Motor neuron (in vitro differentiated cells): ENCODE results near the gene SORCS1. TPM values are rescaled to one million over a fixed set of nuclear protein-coding genes. Genes with fewer than 3 reads are reported as not detected.

Experiments used
- ATAC-seq, 8 experiments: fragments of 200-7000 bp; cut with Tn5 transposase; replicated peaks in 6 of 8; 2 replicates each; pipeline ENCODE4 v1.8.0; 2021; ENCODE audit warnings: mild to moderate bottlenecking in 8 of 8, moderate library complexity in 8 of 8
- H3K27ac ChIP-seq, 2 donors: fragments of 250-450 bp; sonication (Bioruptor Pico); 2 replicates each; pipeline ENCODE4 v1.9.0; 2021; ENCODE audit warnings: antibody characterized with exemption in 2 of 2, mild to moderate bottlenecking in 2 of 2, moderate library complexity in 1 of 2
- H3K4me1 ChIP-seq, 2 donors: fragments of 250-450 bp; sonication (Bioruptor Pico); replicated peaks in 1 of 2; 2 replicates each; pipeline ENCODE4 v1.6.1; 2021; ENCODE audit warnings: antibody characterized with exemption in 2 of 2, mild to moderate bottlenecking in 2 of 2, moderate library complexity in 1 of 2
- H3K4me3 ChIP-seq, 5 donors: fragments of 250-450 bp; sonication (Bioruptor Pico); 2 replicates each; pipeline ENCODE4 v1.9.0; 2021; ENCODE audit warnings: antibody characterized with exemption in 5 of 5, mild to moderate bottlenecking in 5 of 5, moderate library complexity in 4 of 5
- WGBS, 10 experiments: fragments of 450-650 bp; shearing (Covaris generic); methylation state at CpG; one replicate each; pipeline ENCODE4 v1.0.0; 2022; 5-methylcytosine and 5-hydroxymethylcytosine counted together
- in situ Hi-C, 9 experiments: fragments of 400-800 bp; cut with MboI; loops; one replicate each; pipeline ENCODE4 v1.15.0; 2021; ENCODE audit warnings: low sequenced_read_pairs in 9 of 9, low pct_unique_long_range_greater_than_20kb in 2 of 9; ENCODE audit not compliant: unreplicated experiment in 9 of 9
- total RNA-seq, 8 experiments: library from RNA; unstranded; fragments of 300-600 nt; gene quantifications; 2 replicates each; pipeline versions ENCODE4 v1.2.3 to v1.2.4, GENCODE V29; 2022

SORCS1 gene
- total RNA-seq, 8 experiments from 2014 or later: 0.27 to 17.0 (median 11.0) TPM

- ATAC-seq: peak in 1 of 8 experiments; percentile 24
- whole genome bisulfite sequencing, 10 experiments: 13 to 100% (median 75%) methylated on average over 1 to 3 of the region's 3 CpGs; no CpG with 5 or more reads in 2 of the 10 experiments
- H3K27ac ChIP-seq: no peak overlapping the region
Observed at GRCh38 chr10:107059872-107060271, 104.6 kb downstream of the SORCS1 start.

GRCh38 chr10:107059068-107059804, 105.3 kb downstream of the SORCS1 start:
- WGBS, 10 experiments: 7 to 53% (median 40%) methylated on average over 1 to 4 of the region's 4 CpGs; no CpG with 5 or more reads in 2 of the 10 experiments
- no peak overlapping the region for H3K27ac ChIP-seq
- in situ Hi-C loops: no loop called here
- peaks cover 17 to 59% of the 10 kb centered on the region in 2 donors for H3K4me1 ChIP-seq
- peak in 5 of 8 experiments; percentile 51 to 78 (median 61) for ATAC-seq
- H3K4me3 ChIP-seq: no peak overlapping the region

More at GRCh38 chr10:107059872-107060271, 104.6 kb downstream of the SORCS1 start:
- H3K4me3 ChIP-seq: no peak overlapping the region
- H3K4me1 ChIP-seq: peaks cover 14 to 57% of the 10 kb centered on the region in 2 donors
- in situ Hi-C loops: no loop called here

GRCh38 chr10:107058331-107058730, 106.2 kb downstream of the SORCS1 start:
- H3K4me1 ChIP-seq: peaks cover 18 to 56% of the 10 kb centered on the region in 2 donors
- H3K4me3 ChIP-seq: no peak overlapping the region
- no peak for ATAC-seq
- no peak overlapping the region for H3K27ac ChIP-seq
- WGBS, 10 experiments: 0 to 100% (median 86%) methylated on average over 1 to 2 of the region's 2 CpGs; no CpG with 5 or more reads in 4 of the 10 experiments
- in situ Hi-C loops: no loop called here

- no peak for ATAC-seq
- Histone ChIP-seq H3K27ac (no peak overlapping the region), H3K4me1 (peaks cover 13 to 42% of the 10 kb centered on the region in 2 donors), H3K4me3 (no peak overlapping the region)
- in situ Hi-C loops: no loop called here
- WGBS, 10 experiments: 25 to 100% (median 100%) methylated on average over 1 to 2 of the region's 2 CpGs; no CpG with 5 or more reads in 5 of the 10 experiments
Observed at GRCh38 chr10:107056182-107056581, 108.3 kb downstream of the SORCS1 start.

- H3K4me3 ChIP-seq: no peak overlapping the region
- in situ Hi-C loops: no loop called here
- ATAC-seq: peak in 1 of 8 experiments; percentile 23
- H3K4me1 ChIP-seq: peaks cover 13 to 39% of the 10 kb centered on the region in 2 donors
- H3K27ac ChIP-seq: no peak overlapping the region
- 0 to 83% (median 60%) methylated on average over 1 to 3 of the region's 3 CpGs; no CpG with 5 or more reads in 2 of the 10 experiments for WGBS, 10 experiments
Observed at GRCh38 chr10:107054469-107055156, 109.9 kb downstream of the SORCS1 start.

- WGBS, 10 experiments: 0 to 100% (median 83%) methylated on average over 1 of the region's 1 CpG; no CpG with 5 or more reads in 3 of the 10 experiments
- in situ Hi-C loops: no loop called here
- Histone ChIP-seq H3K4me3 (no peak overlapping the region), H3K4me1 (peaks cover 13 to 21% of the 10 kb centered on the region in 2 donors), H3K27ac (no peak overlapping the region)
- no peak for ATAC-seq
Observed at GRCh38 chr10:107051769-107052168, 112.7 kb downstream of the SORCS1 start.

GRCh38 chr10:107043461-107043860, 121.0 kb downstream of the SORCS1 start:
- in situ Hi-C loops: no loop called here
- no peaks in the 10 kb centered on the region for H3K4me1 ChIP-seq
- ATAC-seq: no peak
- 0 to 100% (median 70%) methylated on average over 1 to 3 of the region's 3 CpGs; no CpG with 5 or more reads in 1 of the 10 experiments for WGBS, 10 experiments
- H3K27ac ChIP-seq: no peak overlapping the region
- H3K4me3 ChIP-seq: no peak overlapping the region

GRCh38 chr10:107037192-107038122, 127.0 kb downstream of the SORCS1 start:
- no peak overlapping the region for H3K4me3 ChIP-seq
- WGBS, 10 experiments: 13 to 100% (median 77%) methylated on average over 1 to 9 of the region's 10 CpGs; no CpG with 5 or more reads in 2 of the 10 experiments
- H3K4me1 ChIP-seq: peaks cover 12 to 17% of the 10 kb centered on the region in 2 donors
- ATAC-seq: no peak
- in situ Hi-C loops: no loop called here
- no peak overlapping the region for H3K27ac ChIP-seq

- 0 to 100% (median 40%) methylated on average over 1 to 4 of the region's 5 CpGs for WGBS, 10 experiments
- Histone ChIP-seq H3K27ac (no peak overlapping the region), H3K4me1 (peaks cover 16 to 23% of the 10 kb centered on the region in 2 donors), H3K4me3 (no peak overlapping the region)
- ATAC-seq: peak in 5 of 8 experiments; percentile 45 to 66 (median 60)
- in situ Hi-C loops: no loop called here
Observed at GRCh38 chr10:107033799-107034422, 130.6 kb downstream of the SORCS1 start.

- Histone ChIP-seq H3K4me3 (no peak overlapping the region), H3K27ac (no peak overlapping the region), H3K4me1 (peaks cover 16 to 23% of the 10 kb centered on the region in 2 donors)
- 18 to 100% (median 90%) methylated on average over 2 to 10 of the region's 10 CpGs; no CpG with 5 or more reads in 1 of the 10 experiments for WGBS, 10 experiments
- no peak for ATAC-seq
- in situ Hi-C loops: no loop called here
Observed at GRCh38 chr10:107032700-107033401, 131.7 kb downstream of the SORCS1 start.

GRCh38 chr10:107031931-107032699, 132.4 kb downstream of the SORCS1 start:
- peaks cover 16 to 30% of the 10 kb centered on the region in 2 donors for H3K4me1 ChIP-seq
- 5 to 100% (median 85%) methylated on average over 1 to 5 of the region's 5 CpGs for WGBS, 10 experiments
- in situ Hi-C loops: no loop called here
- no peak overlapping the region for H3K4me3 ChIP-seq
- peak in 7 of 8 experiments; percentile 58 to 94 (median 91) for ATAC-seq
- no peak overlapping the region for H3K27ac ChIP-seq
